ENCODE data around the gene CPB1.

CPB1 gene

GRCh38 chr3:148829926-148830325 is 2.3 kb downstream of the CPB1 start:
- DNase-seq (no peak), ATAC-seq (no peak)

DNA sequence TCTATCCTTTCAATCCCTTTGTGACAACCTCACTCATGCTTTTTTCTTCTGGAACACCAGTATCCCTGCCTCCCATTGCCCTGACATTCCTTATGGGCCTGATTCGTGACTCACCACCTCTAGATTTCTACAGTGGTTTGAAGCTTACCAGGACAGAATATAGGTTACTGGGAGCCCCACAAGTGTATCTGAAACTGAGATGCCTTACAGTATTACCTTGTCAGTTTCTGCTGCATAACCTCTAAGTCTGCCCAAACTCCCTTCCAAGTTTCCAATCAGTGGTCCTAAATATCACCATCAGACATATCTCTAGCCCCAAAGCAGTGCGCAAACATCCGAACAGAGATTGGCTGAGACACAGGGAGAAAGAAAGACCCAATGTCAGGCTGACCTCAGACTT is 5.6 kb downstream of the CPB1 start:
- no peak for ATAC-seq
- DNase-seq = no peak

DNA sequence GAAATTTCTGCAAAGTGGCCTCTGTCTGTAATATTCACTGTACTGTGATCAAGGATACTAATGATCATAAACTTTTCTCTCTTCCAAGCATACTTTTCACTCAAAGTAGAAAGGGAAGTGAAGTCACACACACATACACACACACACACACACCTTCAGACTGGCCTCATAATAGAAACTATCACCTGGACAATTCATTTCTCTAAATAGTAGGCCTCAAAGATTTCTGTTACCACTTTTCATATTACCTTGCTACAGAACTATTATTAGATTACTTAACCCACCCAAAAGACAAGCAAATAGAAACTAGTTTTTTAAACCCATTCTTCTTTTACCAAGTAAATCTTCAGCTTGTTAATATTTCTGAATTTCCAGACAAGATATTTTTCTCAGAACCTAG is 12.2 kb downstream of the CPB1 start:
- ATAC-seq (no peak), DNase-seq (no peak)

- ATAC-seq = no peak
- DNase-seq = no peak
Measured at GRCh38 chr3:148840451-148840850, 12.8 kb downstream of the CPB1 start.

- ATAC-seq (no peak), DNase-seq (no peak)
Measured at GRCh38 chr3:148845756-148846395, 18.3 kb downstream of the CPB1 start.

DNA sequence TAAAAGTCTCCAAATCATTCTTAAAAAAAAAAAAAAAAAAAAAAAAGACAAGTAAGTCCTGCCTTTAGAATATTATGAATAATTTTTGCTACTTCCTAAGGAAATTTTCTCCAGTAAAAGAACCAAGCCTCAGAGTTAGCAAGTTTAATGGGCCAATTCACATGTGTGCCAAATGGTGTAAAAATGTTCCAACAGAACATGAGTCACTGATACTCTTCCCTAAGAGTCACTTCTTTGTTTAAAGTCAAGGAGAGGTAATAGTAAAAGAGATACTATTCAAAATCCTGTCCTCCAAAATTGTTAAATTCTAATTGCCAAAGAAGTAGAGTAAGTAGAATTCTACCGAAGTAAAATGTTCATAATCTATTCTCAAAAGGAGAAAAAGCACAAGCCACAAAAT is 19.7 kb downstream of the CPB1 start:
- DNase-seq = no peak
- no peak for ATAC-seq

- no peak for ATAC-seq
- DNase-seq = no peak
Measured at GRCh38 chr3:148848410-148848809, 20.8 kb downstream of the CPB1 start.

GRCh38 chr3:148852271-148852992 is 24.8 kb downstream of the CPB1 start:
- ATAC-seq (no peak), DNase-seq (no peak)

DNA sequence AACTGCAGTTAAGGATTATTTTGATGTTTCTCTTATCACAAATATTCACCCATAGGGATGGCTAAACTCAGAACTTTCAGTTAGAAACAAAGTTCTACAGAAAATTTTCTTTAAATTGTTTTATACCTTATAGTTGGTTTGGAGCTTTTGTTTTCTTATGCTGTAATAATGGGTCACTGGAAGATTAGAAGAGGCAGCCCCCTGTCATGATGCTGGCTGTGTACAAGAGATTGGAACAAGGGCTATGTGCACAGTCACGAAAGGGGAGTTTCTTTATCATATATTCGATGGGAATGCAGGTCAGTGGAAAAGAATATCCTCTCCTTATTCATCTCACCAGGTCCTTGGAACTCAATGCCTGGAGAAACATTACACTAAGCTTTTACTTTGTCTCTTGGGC is 25.5 kb downstream of the CPB1 start:
- no peak for DNase-seq
- ATAC-seq = no peak

GRCh38 chr3:148854061-148854460 is 26.4 kb downstream of the CPB1 start:
- DNase-seq (no peak), ATAC-seq (no peak)

DNA sequence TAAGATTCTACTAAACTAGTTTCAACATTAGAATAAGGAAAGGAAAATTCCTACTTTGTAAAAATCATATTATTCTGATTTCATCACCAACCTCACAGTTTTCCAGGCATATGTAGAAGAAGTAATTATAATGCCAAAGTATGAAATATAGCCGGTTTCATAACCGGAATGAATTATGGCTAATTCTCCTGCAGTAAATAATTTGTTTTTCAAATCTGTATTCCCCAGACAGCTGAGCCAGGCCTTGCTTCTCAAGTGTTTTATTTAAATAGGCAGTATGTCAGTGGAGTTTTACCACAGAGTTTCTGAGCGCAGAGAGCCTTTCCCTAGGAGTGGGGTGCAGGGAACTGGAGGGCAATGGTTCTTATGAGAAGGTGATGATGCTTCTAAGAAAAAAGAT is 28.8 kb downstream of the CPB1 start:
- DNase-seq = no peak
- ATAC-seq = no peak

DNA sequence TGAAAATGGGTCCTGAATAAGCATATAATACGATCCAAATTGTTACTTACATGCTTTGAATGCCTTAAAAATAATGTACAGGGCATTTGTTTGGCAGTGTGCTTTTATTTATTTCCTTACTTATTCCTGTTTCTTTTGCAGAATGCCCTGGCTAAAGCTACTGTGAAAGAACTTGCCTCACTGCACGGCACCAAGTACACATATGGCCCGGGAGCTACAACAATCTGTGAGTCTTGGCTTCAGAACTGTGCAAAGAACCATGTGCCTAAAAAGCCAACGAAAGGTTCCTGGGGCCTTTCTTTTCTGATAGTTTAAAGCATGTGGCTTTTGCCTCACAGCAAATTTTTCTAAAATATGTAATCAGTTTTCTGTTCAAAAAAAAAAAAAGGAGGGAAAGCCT is 29.7 kb downstream of the CPB1 start:
- ATAC-seq (no peak), DNase-seq (no peak)

GRCh38 chr3:148861277-148861869 is 33.8 kb downstream of the CPB1 start:
- ATAC-seq = no peak

DNA sequence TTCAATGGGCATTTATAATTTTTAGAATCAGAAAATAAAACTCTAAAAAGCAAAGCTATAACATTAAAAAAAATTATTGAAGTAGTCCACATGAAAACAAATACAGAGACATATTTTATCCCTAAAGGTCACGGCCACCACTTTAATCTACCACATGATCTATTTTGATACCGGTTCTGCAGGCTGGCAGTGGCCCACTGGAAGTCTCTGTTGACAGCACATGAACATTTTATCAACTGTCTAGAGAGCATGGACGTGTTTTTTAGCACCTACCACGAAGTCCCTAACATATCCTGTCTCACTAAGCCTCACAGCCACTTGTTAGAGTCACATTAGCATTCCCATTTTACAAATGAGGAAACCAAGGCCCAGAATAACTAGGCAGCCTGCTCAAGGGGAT is 35.7 kb downstream of the CPB1 start:
- no peak for ATAC-seq

More at GRCh38 chr3:148861277-148861869, 33.8 kb downstream of the CPB1 start:
- DNase-seq = no peak

GRCh38 chr3:148863814-148864213 is 36.2 kb downstream of the CPB1 start:
- DNase-seq = no peak
- ATAC-seq = no peak

More for the DNA sequence above, 35.7 kb downstream of the CPB1 start:
- DNase-seq = no peak

DNA sequence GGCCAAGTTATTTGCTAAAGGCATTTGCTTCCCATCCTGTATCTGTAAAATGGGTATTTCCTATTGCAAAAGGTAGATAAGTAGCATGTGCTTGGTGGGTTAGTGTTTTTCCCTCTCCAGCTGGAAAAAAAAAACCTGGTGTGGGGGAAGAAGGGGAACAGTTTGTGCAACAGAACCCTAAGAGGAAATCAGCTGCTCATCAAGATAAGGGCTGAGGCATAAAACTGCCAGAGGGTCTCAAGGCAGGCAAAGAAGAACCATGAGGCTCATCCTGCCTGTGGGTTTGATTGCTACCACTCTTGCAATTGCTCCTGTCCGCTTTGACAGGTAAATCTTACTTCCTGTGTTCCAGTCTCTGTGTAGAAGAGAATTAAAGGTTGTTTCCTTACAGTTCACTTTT is 37.4 kb downstream of the CPB1 start, which contains the start of gene CPA3:
CPA3 (plus strand) TSS at position 248 of the 400 bp plus-strand sequence; CDS start at position 260, 12 bp downstream.
- ATAC-seq = no peak

DNA sequence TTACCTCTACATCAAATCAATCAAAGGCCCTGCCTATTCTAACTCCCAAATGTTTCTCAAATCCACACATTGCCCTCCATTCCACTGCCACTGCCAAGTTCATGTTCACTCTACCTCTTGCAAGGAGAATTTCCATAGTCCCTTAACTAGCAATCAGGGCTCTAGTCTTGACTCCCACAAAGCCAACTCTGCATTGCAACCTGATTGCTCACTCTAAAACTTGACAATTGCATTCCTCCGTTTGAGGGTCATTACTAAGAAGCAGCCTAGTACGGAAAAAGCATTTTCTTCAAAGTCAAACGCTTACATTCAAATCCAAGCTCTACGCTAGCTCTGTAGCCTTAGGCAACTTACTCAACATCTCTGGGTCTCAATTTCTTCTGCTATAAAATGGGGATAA is 38.6 kb downstream of the CPB1 start:
- ATAC-seq = no peak
- no peak for DNase-seq

More for the DNA sequence above, 37.4 kb downstream of the CPB1 start, which contains the start of gene CPA3:
- DNase-seq = no peak

DNA sequence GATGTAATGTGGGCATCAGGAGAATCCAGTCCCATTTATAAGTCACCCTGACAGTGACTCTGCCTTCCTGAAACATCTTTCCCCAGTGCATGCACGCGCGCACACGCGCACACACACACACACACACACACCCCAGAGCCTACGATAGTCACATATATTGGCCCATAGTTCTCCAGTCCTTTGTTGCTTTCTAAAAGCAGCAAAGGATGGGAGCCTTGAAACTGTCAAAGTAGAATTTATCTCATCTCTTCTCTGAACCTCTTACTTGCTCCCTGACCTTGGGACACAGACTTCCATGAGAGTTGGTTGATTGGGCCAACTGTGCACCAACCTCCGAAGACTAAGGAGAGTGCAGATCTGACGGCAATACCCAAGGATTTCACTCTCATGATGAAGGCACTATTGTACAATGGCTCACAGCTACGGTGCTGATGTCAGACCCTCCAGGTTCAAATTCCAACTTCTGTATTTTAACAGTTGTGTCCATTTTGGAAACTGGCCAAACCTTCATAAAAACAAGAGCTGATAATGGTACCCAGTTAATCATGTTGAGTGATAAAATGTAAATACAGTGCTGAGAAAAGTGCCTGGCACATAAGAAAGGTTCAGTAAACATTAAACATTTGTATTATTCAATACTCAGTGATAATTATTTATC is 45.8 kb downstream of the CPB1 start:
- DNase-seq (no peak), ATAC-seq (no peak)

DNA sequence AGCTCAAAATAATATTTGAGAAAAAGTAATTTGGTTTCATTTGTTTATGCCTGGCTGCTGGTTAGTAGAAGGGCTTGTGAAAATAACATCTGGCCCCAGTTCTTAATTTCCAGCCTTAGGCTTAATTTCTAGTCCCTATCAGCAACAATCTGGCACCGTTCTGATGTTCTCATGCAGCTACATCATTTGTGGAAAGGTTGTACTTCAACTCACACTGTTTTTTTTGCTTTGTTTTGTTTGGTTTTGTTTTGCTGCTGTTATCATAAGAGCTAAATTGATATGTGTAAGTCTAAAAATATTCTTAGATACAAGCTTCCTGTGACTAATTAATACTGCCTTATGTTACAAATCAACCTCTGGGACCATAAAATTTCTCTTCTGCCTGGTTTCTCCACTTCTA is 46.4 kb downstream of the CPB1 start:
- no peak for ATAC-seq
- no peak for DNase-seq

- ATAC-seq (no peak), DNase-seq (no peak)
Measured at GRCh38 chr3:148878095-148878494, 50.5 kb downstream of the CPB1 start.

GRCh38 chr3:148879256-148879655 is 51.6 kb downstream of the CPB1 start:
- ATAC-seq (no peak), DNase-seq (no peak)

DNA sequence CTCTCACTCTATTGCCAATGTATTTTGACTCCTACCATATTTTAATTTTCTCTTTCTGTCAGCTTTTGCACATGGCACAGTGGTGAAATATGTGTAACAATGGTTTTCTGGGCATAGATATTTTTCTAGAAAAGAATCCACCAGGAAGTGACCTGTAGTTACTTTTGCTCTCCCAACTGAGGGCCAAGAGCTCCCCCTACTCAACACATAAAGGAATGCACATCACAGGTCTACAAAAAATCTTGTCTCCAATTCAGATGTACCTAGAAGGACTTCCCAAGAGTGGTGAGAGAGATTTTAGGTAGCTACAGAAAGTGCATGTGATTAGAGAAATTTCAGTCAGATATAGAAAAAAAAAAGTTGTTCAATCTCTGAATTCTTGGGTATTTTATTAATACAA is 53.1 kb downstream of the CPB1 start:
- no peak for ATAC-seq
- no peak for DNase-seq

DNA sequence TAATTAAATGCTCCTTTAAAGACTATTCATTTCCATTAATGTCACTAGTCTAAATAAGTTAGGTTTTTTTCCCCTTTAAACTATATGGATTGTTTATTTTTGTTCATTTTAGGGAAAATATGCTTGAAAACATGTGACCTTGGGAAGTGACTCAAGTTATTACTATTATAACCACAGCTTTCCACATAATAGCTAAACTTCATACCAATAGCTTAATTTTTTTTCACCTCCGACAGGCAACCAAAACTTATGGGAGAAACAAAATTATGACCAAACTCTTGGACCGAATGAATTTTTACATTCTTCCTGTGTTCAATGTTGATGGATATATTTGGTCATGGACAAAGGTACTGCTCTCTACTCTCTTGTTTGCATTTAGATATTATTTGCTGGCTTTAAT is 53.7 kb downstream of the CPB1 start:
- ATAC-seq = no peak
- DNase-seq = no peak
